ENCODE data around the gene MTMR1. TPM values are rescaled to one million over a fixed set of nuclear protein-coding genes. Genes with fewer than 3 reads are reported as not detected.

Gene MTMR1
- total and polyA plus RNA-seq, 9 of the 15 experiments (the other 6 are each of a cell fraction or from before 2014, with no cell fraction given) = 0.96 to 35.4 (median 22.4) TPM

- TF ChIP-seq HINFP (tag; conservative IDR thresholded peaks at IDR 0.05; ENCODE audit: low read depth) (no peak), NFYB (IDR thresholded peaks at IDR 0.05; ENCODE audit: extremely low read depth, insufficient read length) (no peak)
These were observed 79.9 kb downstream of the MTMR1 start (continued) for GRCh38 chrX:150773117-150773516.

- no peak overlapping the region for H3K9ac ChIP-seq (ENCODE audit: insufficient read depth in 1 of 2, low read depth in 2 of 2, low read length in 2 of 2)
- H3K27me3 ChIP-seq (ENCODE audit: control insufficient read depth in 2 of 2, insufficient read depth in 2 of 2, low read length in 2 of 2) = no peaks in the 10 kb centered on the region
- no peaks in the 10 kb centered on the region for H3K9me1 ChIP-seq (ENCODE audit: control insufficient read depth, insufficient read depth, low read length)
- ATAC-seq (no peak), DNase-seq (ENCODE audit: extremely low read depth in 1 of 4, low spot score in 3 of 4) (no peak), FAIRE-seq (no peak)
- H3K4me2 ChIP-seq (ENCODE audit: insufficient read depth, low read length) = no peak overlapping the region
- intact Hi-C loops (cut with micrococcal nuclease) = loop anchor here (2.0 to 10.0 kb wide), 2 partner anchors 125 to 911 kb away; partner anchors contain the start of gene CD99L2
- no peak overlapping the region for H2AFZ ChIP-seq (ENCODE audit: low read depth, low read length)
- no peaks in the 10 kb centered on the region for H3K36me3 ChIP-seq (ENCODE audit: control insufficient read depth, insufficient read depth, low read length)
- no peaks in the 10 kb centered on the region for H4K20me1 ChIP-seq (replicated peaks; ENCODE audit: control insufficient read depth, insufficient read depth, low read length)
- ChIA-PET CTCF (ENCODE audit: low intra/inter-chr PET ratio) (no interaction called here), POLR2A (interaction anchor here (0.6 kb wide), 2 partner anchors 210 to 211 kb away, joined by 3 to 5 read pairs; partner anchors contain the start of gene HMGB3)
- no peaks in the 10 kb centered on the region for H3K9me3 ChIP-seq (replicated peaks; ENCODE audit: control insufficient read depth, insufficient read depth, low read depth, low read length)
- in situ Hi-C loops (cut with MboI) = loop anchor here (10.0 to 25.0 kb wide), 2 partner anchors 311 to 914 kb away; partner anchors contain the start of gene PRRG3
- WGBS (ENCODE audit: insufficient coverage, low coverage, missing lambda C conversion rate) = 58% methylated on average over 4 of the region's 4 CpGs
- H3K27ac ChIP-seq (ENCODE audit: extremely low read depth, low read depth, low read length) = no peak overlapping the region
- no peak overlapping the region for H3K4me3 ChIP-seq
- TF ChIP-seq RREB1 (CRISPR knock-in tag; IDR thresholded peaks at IDR 0.05) = no peak
- no peak for TF ChIP-seq ZFX (CRISPR knock-in tag; IDR thresholded peaks at IDR 0.05)
- no peak for TF ChIP-seq CBFA2T3 (IDR thresholded peaks at IDR 0.05)
- TF ChIP-seq HMGXB4 (CRISPR knock-in tag; IDR thresholded peaks at IDR 0.05) = no peak
- TF ChIP-seq NFE2 (IDR thresholded peaks at IDR 0.05; ENCODE audit: low read depth) = no peak
- BruUV-seq (replicated peaks) = no TSS peak
- peaks cover 0 to 10% of the 10 kb centered on the region in 2 experiments; a peak in 1 of 5 replicates for H3K4me1 ChIP-seq (replicated peaks in 1 of 2; ENCODE audit: control insufficient read depth in 2 of 2, insufficient read depth in 2 of 2, low read length in 2 of 2)
- H3K79me2 ChIP-seq (ENCODE audit: control insufficient read depth, insufficient read depth, low read length) = no peaks in the 10 kb centered on the region
These were observed 80.4 kb downstream of the MTMR1 start for GRCh38 chrX:150773634-150774033.
